ENCODE data around the gene RCL1. TPM values are rescaled to one million over a fixed set of nuclear protein-coding genes. Genes with fewer than 3 reads are reported as not detected.

RCL1 gene
- total and polyA plus RNA-seq, 2 donors (not counting 3 experiments of a cell fraction or from before 2014, with no cell fraction given) = 12.9 to 13.2 TPM

DNA sequence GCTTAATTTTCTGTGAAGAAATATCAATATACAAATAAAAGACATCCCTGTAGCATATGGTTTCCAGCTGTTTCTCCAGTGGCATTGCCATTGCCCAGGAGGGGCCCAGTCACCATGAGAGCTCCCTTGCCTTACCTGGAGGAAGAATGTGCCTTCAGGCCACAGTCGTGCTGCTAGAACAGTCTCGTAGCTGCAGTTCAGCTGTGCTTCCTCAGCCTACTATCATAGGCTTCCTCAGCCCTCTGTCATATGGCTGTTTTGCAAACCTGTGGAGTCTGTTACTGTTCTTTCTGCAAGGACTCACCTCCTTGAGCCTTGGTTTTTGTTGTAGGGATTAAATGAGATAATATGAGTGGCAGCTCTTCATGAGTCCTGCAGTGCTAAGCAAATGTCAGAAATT lies 67.6 kb downstream of the RCL1 start:
- Histone ChIP-seq H3K4me1 (ENCODE audit: control insufficient read depth, extremely low read depth, insufficient read depth, low read length) (no peaks in the 10 kb centered on the region), H3K27me3 (ENCODE audit: control insufficient read depth in 2 of 2, insufficient read depth in 2 of 2, low read length in 2 of 2) (no peaks in the 10 kb centered on the region), H3K36me3 (ENCODE audit: control insufficient read depth in 2 of 2, extremely low read depth in 1 of 2, insufficient read depth in 2 of 2, low read length in 2 of 2) (peaks cover 2% of the 10 kb centered on the region in 2 experiments), H3K4me2 (ENCODE audit: insufficient read depth, low read length) (no peak overlapping the region), H3K9me3 (replicated peaks; ENCODE audit: control insufficient read depth, insufficient read depth, low read length) (no peaks in the 10 kb centered on the region), H4K20me1 (replicated peaks; ENCODE audit: control insufficient read depth, extremely low read depth, insufficient read depth, low read length) (peaks cover 2% of the 10 kb centered on the region), H3K9me1 (replicated peaks; ENCODE audit: control insufficient read depth, extremely low read depth, insufficient read depth, low read length) (no peaks in the 10 kb centered on the region), H3K27ac (ENCODE audit: insufficient read depth, low read depth, low read length) (no peak overlapping the region), H3K4me3 (replicated peaks in 1 of 3; ENCODE audit: insufficient read depth in 1 of 3, low read depth in 1 of 3, low read length in 3 of 3) (no peak overlapping the region), H3K79me2 (ENCODE audit: control insufficient read depth, insufficient read depth, low read length) (no peaks in the 10 kb centered on the region), H2AFZ (ENCODE audit: low read depth, low read length) (no peak overlapping the region), H3K9ac (replicated peaks; ENCODE audit: extremely low read depth, insufficient read depth, low read length) (no peak overlapping the region)
- dilution Hi-C loops (cut with MboI; ENCODE audit: extremely low pct_ligation_motif_present, low sequenced_read_pairs) = no loop called here
- TF ChIP-seq, protein P1, sequence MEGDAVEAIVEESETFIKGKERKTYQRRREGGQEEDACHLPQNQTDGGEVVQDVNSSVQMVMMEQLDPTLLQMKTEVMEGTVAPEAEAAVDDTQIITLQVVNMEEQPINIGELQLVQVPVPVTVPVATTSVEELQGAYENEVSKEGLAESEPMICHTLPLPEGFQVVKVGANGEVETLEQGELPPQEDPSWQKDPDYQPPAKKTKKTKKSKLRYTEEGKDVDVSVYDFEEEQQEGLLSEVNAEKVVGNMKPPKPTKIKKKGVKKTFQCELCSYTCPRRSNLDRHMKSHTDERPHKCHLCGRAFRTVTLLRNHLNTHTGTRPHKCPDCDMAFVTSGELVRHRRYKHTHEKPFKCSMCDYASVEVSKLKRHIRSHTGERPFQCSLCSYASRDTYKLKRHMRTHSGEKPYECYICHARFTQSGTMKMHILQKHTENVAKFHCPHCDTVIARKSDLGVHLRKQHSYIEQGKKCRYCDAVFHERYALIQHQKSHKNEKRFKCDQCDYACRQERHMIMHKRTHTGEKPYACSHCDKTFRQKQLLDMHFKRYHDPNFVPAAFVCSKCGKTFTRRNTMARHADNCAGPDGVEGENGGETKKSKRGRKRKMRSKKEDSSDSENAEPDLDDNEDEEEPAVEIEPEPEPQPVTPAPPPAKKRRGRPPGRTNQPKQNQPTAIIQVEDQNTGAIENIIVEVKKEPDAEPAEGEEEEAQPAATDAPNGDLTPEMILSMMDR (IDR thresholded peaks at IDR 0.05; ENCODE audit: extremely low read depth in 1 of 2, insufficient read depth in 1 of 2, low read depth in 1 of 2, low read length in 2 of 2) = no peak
- no peak for TF ChIP-seq EZH2 (IDR thresholded peaks at IDR 0.05; ENCODE audit: borderline replicate concordance, low read depth, low read length, severe bottlenecking)
- TF ChIP-seq JUN (IDR thresholded peaks at IDR 0.05; ENCODE audit: borderline replicate concordance, insufficient read depth, insufficient read length, low read depth) = no peak
- TF ChIP-seq GATA2 (IDR thresholded peaks at IDR 0.05; ENCODE audit: insufficient read depth, insufficient read length, low read depth, low read length) = no peak
- TF ChIP-seq POLR2A (IDR thresholded peaks at IDR 0.05; ENCODE audit: low read depth, low read length) = no peak
- TF ChIP-seq MAX (IDR thresholded peaks at IDR 0.05; ENCODE audit: insufficient read depth, insufficient read length) = no peak
- no peak for TF ChIP-seq MYC (IDR thresholded peaks at IDR 0.05; ENCODE audit: low read depth, low read length)
- TF ChIP-seq POLR2AphosphoS5 (IDR thresholded peaks at IDR 0.05; ENCODE audit: insufficient read depth, low read depth, low read length) = no peak
- TF ChIP-seq FOS (IDR thresholded peaks at IDR 0.05; ENCODE audit: borderline replicate concordance, insufficient read depth, low read length) = no peak
- DNase-seq (ENCODE audit: low read depth, low spot score) = no peak
- ChIA-PET POLR2A (no interaction called here), CTCF (interaction anchor here (0.8 to 1.0 kb wide), 2 partner anchors 11 to 22 kb away, joined by 3 read pairs; no protein-coding TSS in a partner anchor)
- BruUV-seq (replicated peaks) = no TSS peak
- intact Hi-C loops (cut with micrococcal nuclease) = no loop called here
- FAIRE-seq = no peak

Measured in endothelial cell of umbilical vein (primary cell).